NK-92 treated with Interleukin-12 subunit alpha and Interleukin-12 subunit beta, amount 100 ng/mL, for 24 hours (cell line): Measurements from ENCODE around the gene IRF9.

Experiments used
- DNase-seq: peaks from one replicate; lab custom pipeline; 2025; lab: John Stamatoyannopoulos, UW

The IRF9 gene

GRCh38 chr14:24149302-24149969 is 11.6 kb upstream of the IRF9 start:
- no peak for DNase-seq

- DNase-seq: no peak
Observed at GRCh38 chr14:24150061-24150460, 11.0 kb upstream of the IRF9 start.

- DNase-seq: no peak
Observed at GRCh38 chr14:24150567-24150966, 10.5 kb upstream of the IRF9 start.

- DNase-seq: no peak
Observed at GRCh38 chr14:24150993-24151392, 10.1 kb upstream of the IRF9 start.

- no peak for DNase-seq
Observed at GRCh38 chr14:24151404-24152080, 9.5 kb upstream of the IRF9 start.

- no peak for DNase-seq
Observed at GRCh38 chr14:24155100-24155499, 6.0 kb upstream of the IRF9 start.

GRCh38 chr14:24156840-24157239 is 4.2 kb upstream of the IRF9 start:
- no peak for DNase-seq

- no peak for DNase-seq
Observed at GRCh38 chr14:24157331-24157730, 3.7 kb upstream of the IRF9 start.

- no peak for DNase-seq
Observed at GRCh38 chr14:24159777-24160498, 1.1 kb upstream of the IRF9 start.

- no peak for DNase-seq
Observed at GRCh38 chr14:24160499-24160849, 591 bp upstream of the IRF9 start.

- DNase-seq: no peak
Observed at GRCh38 chr14:24162093-24162492, 1.0 kb downstream of the IRF9 start.

- DNase-seq: no peak
Observed at GRCh38 chr14:24164518-24164991, 3.5 kb downstream of the IRF9 start.

- no peak for DNase-seq
Observed at GRCh38 chr14:24165785-24166184, 4.7 kb downstream of the IRF9 start.

GRCh38 chr14:24167469-24168114 is 6.5 kb downstream of the IRF9 start:
- DNase-seq: no peak

GRCh38 chr14:24171422-24172260 is 10.6 kb downstream of the IRF9 start, which contains the start of gene REC8:
Gene REC8 (plus strand): TSS chr14:24172080. CDS start chr14:24172553, 473 bp downstream.
- DNase-seq: no peak

- DNase-seq: no peak
Observed at GRCh38 chr14:24172261-24172860, 11.3 kb downstream of the IRF9 start.

- no peak for DNase-seq
Observed at GRCh38 chr14:24172871-24173281, 11.8 kb downstream of the IRF9 start.

- DNase-seq: no peak
Observed at GRCh38 chr14:24176599-24176998, 15.5 kb downstream of the IRF9 start.

GRCh38 chr14:24177041-24177825 is 16.2 kb downstream of the IRF9 start:
- no peak for DNase-seq

GRCh38 chr14:24177891-24178290 is 16.8 kb downstream of the IRF9 start:
- DNase-seq: no peak
